Fibroblast of skin of right biceps (primary cell): ENCODE measurements around the gene RIC8B.
A peak's percentile ranks its signal among the peaks of the same experiment; 100 is the strongest.

Source experiments
- DNase-seq: peaks from one replicate; pipeline ENCODE4 v3.0.0-alpha.2; 2013

RIC8B gene

GRCh38 chr12:106870116-106870515, 95.6 kb downstream of the RIC8B start:
- no peak for DNase-seq

GRCh38 chr12:106871477-106871876, 97.0 kb downstream of the RIC8B start:
- DNase-seq: peak; percentile 59

GRCh38 chr12:106873983-106874382, 99.5 kb downstream of the RIC8B start:
- DNase-seq: no peak

GRCh38 chr12:106878804-106879203, 104.3 kb downstream of the RIC8B start:
- no peak for DNase-seq

GRCh38 chr12:106879612-106880011, 105.1 kb downstream of the RIC8B start:
- no peak for DNase-seq

GRCh38 chr12:106883426-106883825, 108.9 kb downstream of the RIC8B start:
- peak; percentile 67 for DNase-seq

- DNase-seq: no peak
These were observed 110.5 kb downstream of the RIC8B start for GRCh38 chr12:106885026-106885425.

- DNase-seq: no peak
These were observed 111.2 kb downstream of the RIC8B start for GRCh38 chr12:106885541-106886249.

GRCh38 chr12:106886932-106887331, 112.5 kb downstream of the RIC8B start:
- DNase-seq: no peak

- no peak for DNase-seq
These were observed 114.0 kb downstream of the RIC8B start for GRCh38 chr12:106888348-106888970.

GRCh38 chr12:106889326-106889725, 114.8 kb downstream of the RIC8B start:
- no peak for DNase-seq

- DNase-seq: no peak
These were observed 115.6 kb downstream of the RIC8B start for GRCh38 chr12:106889950-106890626.

GRCh38 chr12:106892075-106892474, 117.6 kb downstream of the RIC8B start:
- no peak for DNase-seq

- DNase-seq: peak; percentile 10
These were observed 119.0 kb downstream of the RIC8B start for GRCh38 chr12:106893451-106893850.

- DNase-seq: no peak
These were observed 120.3 kb downstream of the RIC8B start for GRCh38 chr12:106894774-106895173.

GRCh38 chr12:106896603-106897002, 122.1 kb downstream of the RIC8B start:
- no peak for DNase-seq

GRCh38 chr12:106897082-106897481, 122.6 kb downstream of the RIC8B start:
- peak; percentile 18 for DNase-seq

- DNase-seq: no peak
These were observed 123.8 kb downstream of the RIC8B start for GRCh38 chr12:106897981-106898901.

- no peak for DNase-seq
These were observed 126.1 kb downstream of the RIC8B start for GRCh38 chr12:106900554-106900953.

- DNase-seq: peak; percentile 15
These were observed 126.8 kb downstream of the RIC8B start for GRCh38 chr12:106901276-106901675.

- no peak for DNase-seq
These were observed 127.6 kb downstream of the RIC8B start for GRCh38 chr12:106902053-106902452.

GRCh38 chr12:106903241-106903945, 128.9 kb downstream of the RIC8B start:
- DNase-seq: peak; percentile 46
